Mesendoderm (in vitro differentiated cells): ENCODE data around the gene TPSD1.

Experiments used
- DNase-seq: peaks from one replicate; pipeline ENCODE4 v3.0.0; 2013
- H2AK5ac ChIP-seq: 2 replicates; pipeline ENCODE4 v1.6.1; 2013; ENCODE audit warnings: low read length, inconsistent platforms
- H2BK120ac ChIP-seq: 2 replicates; pipeline ENCODE4 v1.6.1; 2013; ENCODE audit warnings: low read depth, mild to moderate bottlenecking, low read length, moderate library complexity, mixed read lengths
- H2BK15ac ChIP-seq: replicated peaks from 2 replicates; pipeline ENCODE4 v1.6.1; 2013; ENCODE audit warnings: low read depth, mild to moderate bottlenecking, moderate library complexity
- H2BK5ac ChIP-seq: 2 replicates; pipeline ENCODE4 v1.6.1; 2013; ENCODE audit warnings: low read length, inconsistent platforms
- H3K18ac ChIP-seq: 2 replicates; pipeline ENCODE4 v1.6.1; 2013; ENCODE audit warnings: mild to moderate bottlenecking, low read length, mixed read lengths
- H3K23ac ChIP-seq: one replicate; pipeline ENCODE4 v1.6.1; 2013; ENCODE audit warnings: low read length
- H3K27ac ChIP-seq: 2 replicates; pipeline ENCODE4 v1.5.1; 2013; ENCODE audit warnings: low read depth, mild to moderate bottlenecking, inconsistent platforms, low read length, moderate library complexity
- H3K27me3 ChIP-seq: 2 replicates; pipeline ENCODE4 v1.6.1; 2013; ENCODE audit warnings: low read length, control low read depth, mild to moderate bottlenecking, inconsistent platforms; ENCODE audit not compliant: insufficient read depth, poor library complexity
- H3K36me3 ChIP-seq: 2 replicates; pipeline ENCODE4 v1.6.1; 2013; ENCODE audit warnings: low read length, inconsistent platforms; ENCODE audit not compliant: control insufficient read depth, insufficient read depth
- H3K4ac ChIP-seq: one replicate; pipeline ENCODE4 v1.6.1; 2013; ENCODE audit warnings: low read depth, mild to moderate bottlenecking, low read length, moderate library complexity
- H3K4me1 ChIP-seq: 2 replicates; pipeline ENCODE4 v1.6.1; 2013; ENCODE audit warnings: low read depth, low read length, inconsistent platforms; ENCODE audit not compliant: control insufficient read depth
- H3K4me2 ChIP-seq: 2 replicates; pipeline ENCODE4 v1.6.1; 2013; ENCODE audit warnings: low read length
- H3K4me3 ChIP-seq: 2 replicates; pipeline ENCODE4 v1.5.1; 2013; ENCODE audit warnings: mild to moderate bottlenecking, low read length
- H3K56ac ChIP-seq: one replicate; pipeline ENCODE4 v1.6.1; 2013; ENCODE audit warnings: low read length
- H3K79me1 ChIP-seq: 2 replicates; pipeline ENCODE4 v1.6.1; 2013; ENCODE audit warnings: low read length, inconsistent platforms
- H3K79me2 ChIP-seq: 2 replicates; pipeline ENCODE4 v1.6.1; 2013; ENCODE audit warnings: mild to moderate bottlenecking, low read length; ENCODE audit not compliant: control insufficient read depth, insufficient read depth
- H3K9ac ChIP-seq: 2 replicates; pipeline ENCODE4 v1.6.1; 2013; ENCODE audit warnings: low read length, inconsistent platforms
- H4K5ac ChIP-seq: one replicate; pipeline ENCODE4 v1.6.1; 2013; ENCODE audit warnings: low read length
- H4K8ac ChIP-seq: one replicate; pipeline ENCODE4 v1.6.1; 2013; ENCODE audit warnings: low read depth, mild to moderate bottlenecking, control low read depth, low read length, moderate library complexity
- WGBS: extraction: QIAGEN DNeasy Blood & Tissue Kit; methylation state at CpG from one replicate; pipeline ENCODE4 v1.1.7; 2013; ENCODE audit warnings: low lambda C conversion rate, missing lambda C conversion rate; ENCODE audit not compliant: insufficient coverage; ENCODE audit errors: extremely low coverage; 5-methylcytosine and 5-hydroxymethylcytosine counted together

The TPSD1 gene

GRCh38 chr16:1256874-1257322 is 1.0 kb downstream of the TPSD1 start:
- WGBS: no CpG with 5 or more reads among the region's 22 CpGs
- no peak overlapping the region for H4K5ac ChIP-seq
- no peaks in the 10 kb centered on the region for H3K79me2 ChIP-seq
- H3K18ac ChIP-seq: no peak overlapping the region
- H3K27me3 ChIP-seq: peaks cover 22% of the 10 kb centered on the region
- H2BK5ac ChIP-seq: no peak overlapping the region
- H3K27ac ChIP-seq: no peak overlapping the region
- DNase-seq: no peak
- H3K23ac ChIP-seq: no peak overlapping the region
- no peaks in the 10 kb centered on the region for H3K36me3 ChIP-seq
- H2AK5ac ChIP-seq: no peak overlapping the region
- no peak overlapping the region for H3K4me2 ChIP-seq
- no peak overlapping the region for H3K9ac ChIP-seq
- no peak overlapping the region for H3K56ac ChIP-seq
- H2BK15ac ChIP-seq: no peak overlapping the region
- no peaks in the 10 kb centered on the region for H3K79me1 ChIP-seq
- H3K4me1 ChIP-seq: no peaks in the 10 kb centered on the region
- H3K4ac ChIP-seq: no peak overlapping the region
- H4K8ac ChIP-seq: no peak overlapping the region
- H3K4me3 ChIP-seq: no peak overlapping the region
- no peak overlapping the region for H2BK120ac ChIP-seq

GRCh38 chr16:1257561-1258224 is 1.8 kb downstream of the TPSD1 start:
- Histone ChIP-seq H2BK120ac (no peak overlapping the region), H2BK5ac (no peak overlapping the region), H3K4me3 (no peak overlapping the region), H4K8ac (no peak overlapping the region), H3K79me1 (no peaks in the 10 kb centered on the region), H3K4me1 (no peaks in the 10 kb centered on the region), H3K27ac (no peak overlapping the region), H2BK15ac (no peak overlapping the region), H3K27me3 (peaks cover 22% of the 10 kb centered on the region), H3K9ac (no peak overlapping the region), H3K79me2 (no peaks in the 10 kb centered on the region), H4K5ac (no peak overlapping the region), H3K18ac (no peak overlapping the region), H3K4ac (no peak overlapping the region), H3K23ac (no peak overlapping the region), H2AK5ac (no peak overlapping the region), H3K56ac (no peak overlapping the region), H3K4me2 (no peak overlapping the region), H3K36me3 (no peaks in the 10 kb centered on the region)
- DNase-seq: no peak
- no CpG with 5 or more reads among the region's 34 CpGs for WGBS

GRCh38 chr16:1258225-1258600 is 2.3 kb downstream of the TPSD1 start:
- H3K79me1 ChIP-seq: no peaks in the 10 kb centered on the region
- no peak overlapping the region for H3K56ac ChIP-seq
- no peak overlapping the region for H3K4me2 ChIP-seq
- H3K27me3 ChIP-seq: peaks cover 22% of the 10 kb centered on the region
- WGBS: no CpG with 5 or more reads among the region's 12 CpGs
- no peak overlapping the region for H3K4ac ChIP-seq
- no peak overlapping the region for H3K27ac ChIP-seq
- H3K79me2 ChIP-seq: no peaks in the 10 kb centered on the region
- no peak overlapping the region for H4K8ac ChIP-seq
- no peak overlapping the region for H4K5ac ChIP-seq
- no peak overlapping the region for H3K18ac ChIP-seq
- no peak overlapping the region for H2BK120ac ChIP-seq
- DNase-seq: no peak
- no peak overlapping the region for H3K9ac ChIP-seq
- no peaks in the 10 kb centered on the region for H3K4me1 ChIP-seq
- H2BK5ac ChIP-seq: no peak overlapping the region
- no peak overlapping the region for H3K23ac ChIP-seq
- no peak overlapping the region for H2AK5ac ChIP-seq
- H3K36me3 ChIP-seq: no peaks in the 10 kb centered on the region
- H3K4me3 ChIP-seq: no peak overlapping the region
- no peak overlapping the region for H2BK15ac ChIP-seq

GRCh38 chr16:1258906-1259759 is 3.3 kb downstream of the TPSD1 start:
- H2BK5ac ChIP-seq: no peak overlapping the region
- H3K36me3 ChIP-seq: no peaks in the 10 kb centered on the region
- no peak overlapping the region for H3K4ac ChIP-seq
- no peak overlapping the region for H4K8ac ChIP-seq
- no peaks in the 10 kb centered on the region for H3K79me1 ChIP-seq
- no peaks in the 10 kb centered on the region for H3K4me1 ChIP-seq
- no peak overlapping the region for H4K5ac ChIP-seq
- H3K56ac ChIP-seq: no peak overlapping the region
- H3K4me2 ChIP-seq: no peak overlapping the region
- H3K4me3 ChIP-seq: no peak overlapping the region
- H3K18ac ChIP-seq: no peak overlapping the region
- no peak overlapping the region for H2BK120ac ChIP-seq
- H3K27ac ChIP-seq: no peak overlapping the region
- H3K79me2 ChIP-seq: no peaks in the 10 kb centered on the region
- WGBS: no CpG with 5 or more reads among the region's 42 CpGs
- DNase-seq: no peak
- no peak overlapping the region for H2BK15ac ChIP-seq
- no peak overlapping the region for H3K9ac ChIP-seq
- no peak overlapping the region for H2AK5ac ChIP-seq
- peaks cover 22% of the 10 kb centered on the region for H3K27me3 ChIP-seq
- no peak overlapping the region for H3K23ac ChIP-seq

GRCh38 chr16:1259760-1260068 is 3.8 kb downstream of the TPSD1 start:
- Histone ChIP-seq H2BK15ac (no peak overlapping the region), H3K79me1 (no peaks in the 10 kb centered on the region)
- no CpG with 5 or more reads among the region's 11 CpGs for WGBS

More at GRCh38 chr16:1259760-1260068, 3.8 kb downstream of the TPSD1 start:
- Histone ChIP-seq H3K23ac (no peak overlapping the region), H3K9ac (no peak overlapping the region), H3K4me1 (no peaks in the 10 kb centered on the region), H3K79me2 (no peaks in the 10 kb centered on the region), H3K27me3 (peaks cover 22% of the 10 kb centered on the region), H2BK5ac (no peak overlapping the region), H3K4ac (no peak overlapping the region), H3K56ac (no peak overlapping the region), H3K27ac (no peak overlapping the region), H3K4me3 (no peak overlapping the region), H3K4me2 (no peak overlapping the region), H3K36me3 (no peaks in the 10 kb centered on the region), H4K5ac (no peak overlapping the region), H2AK5ac (no peak overlapping the region), H4K8ac (no peak overlapping the region), H2BK120ac (no peak overlapping the region), H3K18ac (no peak overlapping the region)
- no peak for DNase-seq
